Osteoblast (primary cell): Measurements from ENCODE around the gene MYT1. TPM values are rescaled to one million over a fixed set of nuclear protein-coding genes. Genes with fewer than 3 reads are reported as not detected.

Source experiments
- DNase-seq: peaks from one replicate; pipeline ENCODE4 v3.0.0; 2011; ENCODE audit warnings: low spot score, mixed read lengths; ENCODE audit not compliant: insufficient read length; ENCODE audit errors: missing footprints
- H2AFZ ChIP-seq: 2 replicates; pipeline ENCODE4 v1.6.0; 2011; ENCODE audit warnings: mild to moderate bottlenecking, low read length
- H3K27ac ChIP-seq: 2 replicates; pipeline ENCODE4 v1.5.1; 2011; ENCODE audit warnings: mild to moderate bottlenecking, low read depth, low read length, moderate library complexity
- H3K27me3 ChIP-seq: 2 replicates; pipeline ENCODE4 v1.6.0; 2012; ENCODE audit warnings: mild to moderate bottlenecking, control low read depth, inconsistent platforms, low read length, moderate library complexity; ENCODE audit not compliant: insufficient read depth
- H3K36me3 ChIP-seq: 2 replicates; pipeline ENCODE4 v1.5.1; 2011; ENCODE audit warnings: mild to moderate bottlenecking, low read length, control low read depth, moderate library complexity; ENCODE audit not compliant: insufficient read depth
- H3K4me1 ChIP-seq: 2 replicates; pipeline ENCODE4 v1.5.1; 2011; ENCODE audit warnings: mild to moderate bottlenecking, low read length, control low read depth, moderate library complexity; ENCODE audit not compliant: insufficient read depth
- H3K4me2 ChIP-seq: 2 replicates; pipeline ENCODE4 v1.6.0; 2011; ENCODE audit warnings: mild to moderate bottlenecking, low read length; ENCODE audit not compliant: insufficient read depth
- H3K4me3 ChIP-seq: fragments of 200-600 bp; sonication (generic); 3 replicates; pipeline ENCODE4 v1.5.1; 2012; ENCODE audit warnings: mild to moderate bottlenecking, low read length, inconsistent platforms; ENCODE audit not compliant: insufficient read depth
- H3K79me2 ChIP-seq: 2 replicates; pipeline ENCODE4 v1.6.0; 2012; ENCODE audit warnings: mild to moderate bottlenecking, low read length, control low read depth, inconsistent platforms; ENCODE audit not compliant: insufficient read depth
- H3K9me3 ChIP-seq: 2 replicates; pipeline ENCODE4 v1.5.1; 2011; ENCODE audit warnings: low read depth, low read length, control low read depth
- H4K20me1 ChIP-seq: 2 replicates; pipeline ENCODE4 v1.6.0; 2012; ENCODE audit warnings: mild to moderate bottlenecking, low read length, control low read depth; ENCODE audit not compliant: insufficient read depth
- CTCF ChIP-seq: IDR thresholded peaks from 2 replicates; pipeline ENCODE4 v1.5.1; 2011; ENCODE audit warnings: mild to moderate bottlenecking, low read depth, low read length, moderate library complexity; ENCODE audit errors: extremely low read depth
- total RNA-seq: library from RNA; depleted of rRNA; stranded (reverse); fragments of >200 nt; gene quantifications from 2 replicates; pipeline ENCODE4 v1.2.3, GENCODE V29; 2012

The MYT1 gene
- total RNA-seq, 1 donor, result not detected

- no peak for TF ChIP-seq CTCF
- no peak for DNase-seq
- Histone ChIP-seq H3K27ac (no peak overlapping the region), H3K27me3 (no peaks in the 10 kb centered on the region), H3K4me1 (peaks cover 14% of the 10 kb centered on the region), H3K9me3 (no peaks in the 10 kb centered on the region), H3K4me2 (peak overlapping the region; percentile 32), H3K36me3 (no peaks in the 10 kb centered on the region), H2AFZ (no peak overlapping the region), H3K79me2 (peaks cover 36% of the 10 kb centered on the region), H4K20me1 (peaks cover 5% of the 10 kb centered on the region), H3K4me3 (no peak overlapping the region)
Observed at GRCh38 chr20:64261138-64261537, 96.9 kb downstream of the MYT1 start.

- no peak for DNase-seq
- Histone ChIP-seq H4K20me1 (peaks cover 5% of the 10 kb centered on the region), H3K79me2 (peaks cover 8% of the 10 kb centered on the region), H3K9me3 (no peaks in the 10 kb centered on the region), H2AFZ (no peak overlapping the region), H3K27me3 (no peaks in the 10 kb centered on the region), H3K4me1 (peaks cover 4% of the 10 kb centered on the region), H3K4me2 (no peak overlapping the region), H3K27ac (no peak overlapping the region), H3K4me3 (no peak overlapping the region), H3K36me3 (peaks cover 4% of the 10 kb centered on the region)
- no peak for TF ChIP-seq CTCF
Observed at GRCh38 chr20:64264091-64264490, 99.8 kb downstream of the MYT1 start.

GRCh38 chr20:64265201-64265600, 100.9 kb downstream of the MYT1 start:
- Histone ChIP-seq H3K79me2 (peaks cover 5% of the 10 kb centered on the region), H3K27me3 (no peaks in the 10 kb centered on the region), H3K4me3 (no peak overlapping the region), H3K9me3 (no peaks in the 10 kb centered on the region), H4K20me1 (peaks cover 11% of the 10 kb centered on the region), H3K27ac (no peak overlapping the region), H3K36me3 (peaks cover 4% of the 10 kb centered on the region), H3K4me1 (peaks cover 4% of the 10 kb centered on the region), H3K4me2 (no peak overlapping the region), H2AFZ (no peak overlapping the region)
- TF ChIP-seq CTCF, result no peak
- no peak for DNase-seq

- no peak for DNase-seq
- no peak overlapping the region for H3K4me2 ChIP-seq
- no peak overlapping the region for H3K4me3 ChIP-seq
- H3K79me2 ChIP-seq, result peaks cover 3% of the 10 kb centered on the region
- no peaks in the 10 kb centered on the region for H3K4me1 ChIP-seq
- H3K36me3 ChIP-seq, result peaks cover 4% of the 10 kb centered on the region
- no peaks in the 10 kb centered on the region for H3K27me3 ChIP-seq
- no peak for TF ChIP-seq CTCF
- peaks cover 11% of the 10 kb centered on the region for H4K20me1 ChIP-seq
- no peak overlapping the region for H3K27ac ChIP-seq
- no peak overlapping the region for H2AFZ ChIP-seq
- no peaks in the 10 kb centered on the region for H3K9me3 ChIP-seq
Observed at GRCh38 chr20:64266988-64267387, 102.7 kb downstream of the MYT1 start.
